ENCODE data around the gene CRKL.
"Not testable (repeated sequence)": the region's sequence is repeated elsewhere in the genome, so short reads cannot be mapped to it uniquely, and the experiment has no call there.

The CRKL gene

GRCh38 chr22:20904008-20904979 lies 12.9 kb upstream of the CRKL start:
- TF ChIP-seq CTCF (conservative IDR thresholded peaks at IDR 0.05) (no peak), ZFX (IDR thresholded peaks at IDR 0.05) (no peak)
- no peak overlapping the region for H3K27ac ChIP-seq

GRCh38 chr22:20904980-20905355 lies 12.2 kb upstream of the CRKL start:
- no peak overlapping the region for H3K27ac ChIP-seq
- no peak for TF ChIP-seq ZFX (IDR thresholded peaks at IDR 0.05)
- TF ChIP-seq CTCF (conservative IDR thresholded peaks at IDR 0.05), result no peak

- TF ChIP-seq CTCF (conservative IDR thresholded peaks at IDR 0.05) (no peak), ZFX (IDR thresholded peaks at IDR 0.05) (no peak)
- no peak overlapping the region for H3K27ac ChIP-seq
Observed at GRCh38 chr22:20905415-20906386, 11.5 kb upstream of the CRKL start.

- H3K27ac ChIP-seq, result no peak overlapping the region
- no peak for TF ChIP-seq CTCF (conservative IDR thresholded peaks at IDR 0.05)
- no peak for TF ChIP-seq ZFX (IDR thresholded peaks at IDR 0.05)
Observed at GRCh38 chr22:20906387-20906767, 10.8 kb upstream of the CRKL start.

- H3K27ac ChIP-seq, result not testable (repeated sequence)
Observed at GRCh38 chr22:20908717-20909116, 8.5 kb upstream of the CRKL start.

GRCh38 chr22:20909543-20910303 lies 7.5 kb upstream of the CRKL start:
- no peak for TF ChIP-seq ZFX (IDR thresholded peaks at IDR 0.05)
- no peak for TF ChIP-seq CTCF (conservative IDR thresholded peaks at IDR 0.05)
- no peak overlapping the region for H3K27ac ChIP-seq

GRCh38 chr22:20912494-20912893 lies 4.7 kb upstream of the CRKL start:
- TF ChIP-seq ZFX (IDR thresholded peaks at IDR 0.05) (no peak), CTCF (conservative IDR thresholded peaks at IDR 0.05) (no peak)
- H3K27ac ChIP-seq, result no peak overlapping the region

Measured in C4-2B (cell line).